ENCODE data around the gene PRDM16. TPM values are rescaled to one million over a fixed set of nuclear protein-coding genes. Genes with fewer than 3 reads are reported as not detected.

PRDM16 gene
- total and polyA plus RNA-seq, 2 of the 13 experiments (the other 11 are each of a cell fraction or from before 2014, with no cell fraction given), result 0.15 to 0.81 TPM

GRCh38 chr1:3292051-3292722, 223.2 kb downstream of the PRDM16 start (continued):
- TF ChIP-seq CTCF (CRISPR knock-in tag; IDR thresholded peaks at IDR 0.05) (0 out of 2 replicates have a peak, but pooled peaks have one; percentile 6), ATF7 (IDR thresholded peaks at IDR 0.05) (no peak), ATF7 (CRISPR knock-in tag; IDR thresholded peaks at IDR 0.05) (no peak), DDIT3 (CRISPR knock-in tag; IDR thresholded peaks at IDR 0.05) (no peak), ZSCAN21 (CRISPR knock-in tag; IDR thresholded peaks at IDR 0.05; ENCODE audit: borderline replicate concordance) (no peak), ZFX (CRISPR knock-in tag; IDR thresholded peaks at IDR 0.05; ENCODE audit: low read depth) (no peak; the same call in none of the 2 replicates), BCL6 (CRISPR knock-in tag; IDR thresholded peaks at IDR 0.05) (peak; percentile 76), ZNF180 (CRISPR knock-in tag; IDR thresholded peaks at IDR 0.05; ENCODE audit: borderline replicate concordance, low read depth) (no peak), NFRKB (IDR thresholded peaks at IDR 0.05) (no peak), ZNF337 (CRISPR knock-in tag; IDR thresholded peaks at IDR 0.05; ENCODE audit: borderline replicate concordance, low read depth) (no peak), KIAA2018 (CRISPR knock-in tag; IDR thresholded peaks at IDR 0.05; ENCODE audit: borderline replicate concordance) (no peak), SIN3B (IDR thresholded peaks at IDR 0.05; ENCODE audit: low read length) (no peak), NR2C2 (CRISPR knock-in tag; IDR thresholded peaks at IDR 0.05; ENCODE audit: borderline replicate concordance) (no peak), YEATS4 (CRISPR knock-in tag; IDR thresholded peaks at IDR 0.05; ENCODE audit: borderline replicate concordance) (peak; percentile 14; the same call in 1 of the 2 replicates), ZNF562 (CRISPR knock-in tag; IDR thresholded peaks at IDR 0.05; ENCODE audit: borderline replicate concordance) (no peak), ZNF503 (CRISPR knock-in tag; IDR thresholded peaks at IDR 0.05) (peak; percentile 23; the same call in 1 of the 2 replicates)
